AG04450 (cell line): ENCODE data around the gene DIP2A. TPM values are rescaled to one million over a fixed set of nuclear protein-coding genes. Genes with fewer than 3 reads are reported as not detected.

Experiments
- CTCF ChIA-PET: fragments of 300-600, 350-600 bp; formaldehyde crosslinking; extraction: SDS; loops from one replicate; lab custom pipeline; 2022; ENCODE audit warnings: antibody characterized with exemption, inconsistent platforms; lab: Charles Lee
- POLR2A ChIA-PET: fragments of 350-600 bp; formaldehyde crosslinking; extraction: SDS; loops from one replicate; lab custom pipeline; 2021; ENCODE audit warnings: antibody characterized with exemption, inconsistent platforms; lab: Yijun Ruan, JAX
- DNase-seq: peaks from one replicate; pipeline ENCODE4 v3.0.0-alpha.2; 2011; ENCODE audit warnings: low read depth, low spot score
- H3K27ac ChIP-seq: one replicate; pipeline ENCODE4 v1.5.1; 2012; ENCODE audit warnings: low read depth, low read length, control low read depth
- H3K27me3 ChIP-seq: one replicate; pipeline ENCODE4 v1.6.0; 2012; ENCODE audit warnings: low read length; ENCODE audit not compliant: control insufficient read depth, insufficient read depth
- H3K4me3 ChIP-seq: 2 replicates; pipeline ENCODE4 v1.5.1; 2011; ENCODE audit warnings: mild to moderate bottlenecking, low read depth, low read length, control low read depth
- H3K9me3 ChIP-seq: 2 replicates; pipeline ENCODE4 v1.5.1; 2012; ENCODE audit warnings: low read length; ENCODE audit not compliant: control insufficient read depth, insufficient read depth
- CTCF ChIP-seq: IDR thresholded peaks from 2 replicates; pipeline ENCODE4 v1.5.1; 2011; ENCODE audit warnings: low read depth, low read length, control low read depth, inconsistent platforms
- polyA minus RNA-seq: library from RNA; depleted of rRNA, polyadenylated mRNA; stranded (reverse); fragments of >200 nt; gene quantifications from 2 replicates; pipeline ENCODE4 v1.2.3, GENCODE V29; 2011; rRNA and poly(A)+ RNA removed
- polyA plus RNA-seq: library from polyadenylated mRNA; depleted of rRNA; stranded (reverse); fragments of >200 nt; gene quantifications from 2 replicates; pipeline ENCODE4 v1.2.3, GENCODE V29; 2011; rRNA removed

Gene DIP2A, protein sequence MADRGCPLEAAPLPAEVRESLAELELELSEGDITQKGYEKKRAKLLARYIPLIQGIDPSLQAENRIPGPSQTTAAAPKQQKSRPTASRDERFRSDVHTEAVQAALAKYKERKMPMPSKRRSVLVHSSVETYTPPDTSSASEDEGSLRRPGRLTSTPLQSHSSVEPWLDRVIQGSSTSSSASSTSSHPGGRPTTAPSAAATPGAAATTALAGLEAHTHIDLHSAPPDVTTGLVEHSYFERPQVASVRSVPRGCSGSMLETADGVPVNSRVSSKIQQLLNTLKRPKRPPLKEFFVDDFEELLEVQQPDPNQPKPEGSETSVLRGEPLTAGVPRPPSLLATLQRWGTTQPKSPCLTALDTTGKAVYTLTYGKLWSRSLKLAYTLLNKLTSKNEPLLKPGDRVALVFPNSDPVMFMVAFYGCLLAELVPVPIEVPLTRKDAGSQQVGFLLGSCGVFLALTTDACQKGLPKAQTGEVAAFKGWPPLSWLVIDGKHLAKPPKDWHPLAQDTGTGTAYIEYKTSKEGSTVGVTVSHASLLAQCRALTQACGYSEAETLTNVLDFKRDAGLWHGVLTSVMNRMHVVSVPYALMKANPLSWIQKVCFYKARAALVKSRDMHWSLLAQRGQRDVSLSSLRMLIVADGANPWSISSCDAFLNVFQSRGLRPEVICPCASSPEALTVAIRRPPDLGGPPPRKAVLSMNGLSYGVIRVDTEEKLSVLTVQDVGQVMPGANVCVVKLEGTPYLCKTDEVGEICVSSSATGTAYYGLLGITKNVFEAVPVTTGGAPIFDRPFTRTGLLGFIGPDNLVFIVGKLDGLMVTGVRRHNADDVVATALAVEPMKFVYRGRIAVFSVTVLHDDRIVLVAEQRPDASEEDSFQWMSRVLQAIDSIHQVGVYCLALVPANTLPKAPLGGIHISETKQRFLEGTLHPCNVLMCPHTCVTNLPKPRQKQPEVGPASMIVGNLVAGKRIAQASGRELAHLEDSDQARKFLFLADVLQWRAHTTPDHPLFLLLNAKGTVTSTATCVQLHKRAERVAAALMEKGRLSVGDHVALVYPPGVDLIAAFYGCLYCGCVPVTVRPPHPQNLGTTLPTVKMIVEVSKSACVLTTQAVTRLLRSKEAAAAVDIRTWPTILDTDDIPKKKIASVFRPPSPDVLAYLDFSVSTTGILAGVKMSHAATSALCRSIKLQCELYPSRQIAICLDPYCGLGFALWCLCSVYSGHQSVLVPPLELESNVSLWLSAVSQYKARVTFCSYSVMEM (N-terminal part only)
- polyA plus RNA-seq = 19.5 and 21.0 TPM in 2 replicates
- polyA minus RNA-seq = 29.1 and 37.0 TPM in 2 replicates

GRCh38 chr21:46458315-46459023 lies at the start of gene DIP2A:
Gene DIP2A (plus strand): TSS chr21:46458891. CDS start chr21:46459132, 241 bp downstream.
- POLR2A ChIA-PET = interaction anchor here (0.7 to 1.5 kb wide), 3 partner anchors 10 to 17 kb away, joined by 3 to 5 read pairs (median 3); no protein-coding TSS in a partner anchor
- H3K9me3 ChIP-seq = no peaks in the 10 kb centered on the region; the same call in 1 of the 2 replicates
- no peak for TF ChIP-seq CTCF
- H3K27me3 ChIP-seq = no peaks in the 10 kb centered on the region
- DNase-seq = peak; percentile 88
- CTCF ChIA-PET = no interaction called here
- peak within 1 kb of the TSS; percentile 81 for H3K4me3 ChIP-seq
- peak within 1 kb of the TSS; percentile 83 for H3K27ac ChIP-seq

GRCh38 chr21:46409641-46410406 lies 48.9 kb upstream of the DIP2A start:
- no peaks in the 10 kb centered on the region for H3K9me3 ChIP-seq
- POLR2A ChIA-PET = no interaction called here
- H3K27ac ChIP-seq = no peak overlapping the region
- no peak overlapping the region for H3K4me3 ChIP-seq
- DNase-seq = no peak
- no peaks in the 10 kb centered on the region for H3K27me3 ChIP-seq
- CTCF ChIA-PET = no interaction called here
- TF ChIP-seq CTCF = no peak

GRCh38 chr21:46410516-46410915 lies 48.2 kb upstream of the DIP2A start:
- CTCF ChIA-PET = no interaction called here
- no peaks in the 10 kb centered on the region for H3K9me3 ChIP-seq
- POLR2A ChIA-PET = no interaction called here
- H3K4me3 ChIP-seq = no peak overlapping the region
- no peaks in the 10 kb centered on the region for H3K27me3 ChIP-seq
- DNase-seq = no peak
- TF ChIP-seq CTCF = no peak
- H3K27ac ChIP-seq = no peak overlapping the region

DNA sequence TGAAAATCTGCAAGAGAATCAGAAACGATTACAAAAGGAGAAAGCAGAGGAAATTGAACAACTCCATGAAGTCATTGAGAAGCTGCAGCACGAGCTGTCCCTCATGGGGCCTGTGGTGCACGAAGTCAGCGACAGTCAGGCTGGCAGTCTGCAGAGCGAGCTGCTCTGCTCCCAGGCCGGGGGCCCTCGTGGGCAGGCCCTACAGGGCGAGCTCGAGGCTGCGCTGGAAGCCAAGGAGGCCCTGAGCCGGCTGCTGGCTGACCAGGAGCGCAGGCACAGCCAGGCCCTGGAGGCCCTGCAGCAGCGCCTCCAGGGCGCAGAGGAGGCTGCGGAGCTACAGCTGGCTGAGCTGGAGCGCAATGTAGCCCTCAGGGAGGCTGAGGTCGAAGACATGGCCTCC lies 47.5 kb upstream of the DIP2A start:
- ChIA-PET CTCF (no interaction called here), POLR2A (no interaction called here)
- no peak for TF ChIP-seq CTCF
- Histone ChIP-seq H3K4me3 (no peak overlapping the region), H3K27ac (no peak overlapping the region), H3K27me3 (no peaks in the 10 kb centered on the region), H3K9me3 (no peaks in the 10 kb centered on the region)
- no peak for DNase-seq
